WTC11 (cell line): ENCODE data around the gene LUC7L3. TPM values are rescaled to one million over a fixed set of nuclear protein-coding genes. Genes with fewer than 3 reads are reported as not detected.

Experiments used
- ATAC-seq: fragments of 200-7000 bp; cut with Tn5 transposase; 2 replicates; pipeline ENCODE4 v1.10.0; 2021; ENCODE audit warnings: mild to moderate bottlenecking, moderate library complexity
- CTCF ChIA-PET: fragments of 300-600 bp; sonication (Branson Sonifier 250); formaldehyde crosslinking; loops from one replicate; lab custom pipeline; 2021; ENCODE audit warnings: antibody characterized with exemption; lab: Charles Lee
- POLR2A ChIA-PET: fragments of 350-600 bp; sonication (Branson Sonifier 250); formaldehyde crosslinking; loops from one replicate; lab custom pipeline; 2021; ENCODE audit warnings: antibody characterized with exemption; lab: Charles Lee
- DNase-seq: peaks from one replicate; pipeline ENCODE4 v3.0.0; 2021; ENCODE audit warnings: low spot score
- H3K27ac Mint-ChIP-seq: 2 replicates; pipeline ENCODE4 v1.8.0; 2021; ENCODE audit warnings: mixed read lengths
- H3K27me3 Mint-ChIP-seq: 2 replicates; pipeline ENCODE4 v1.8.0; 2021; ENCODE audit warnings: low read depth, mild to moderate bottlenecking, moderate library complexity, mixed read lengths
- H3K36me3 Mint-ChIP-seq: 2 replicates; pipeline ENCODE4 v1.8.0; 2021; ENCODE audit warnings: mixed read lengths
- H3K4me1 Mint-ChIP-seq: 2 replicates; pipeline ENCODE4 v1.8.0; 2022; ENCODE audit warnings: mixed read lengths
- H3K4me3 Mint-ChIP-seq: 2 replicates; pipeline ENCODE4 v1.8.0; 2021; ENCODE audit warnings: mild to moderate bottlenecking, moderate library complexity, mixed read lengths
- H3K9me3 Mint-ChIP-seq: 2 replicates; pipeline ENCODE4 v1.8.0; 2021; ENCODE audit warnings: mixed read lengths
- ATF1 ChIP-seq: sonication (generic); formaldehyde crosslinking; IDR thresholded peaks from 2 replicates; pipeline ENCODE4 v1.8.1; 2023; ENCODE audit warnings: mild to moderate bottlenecking, moderate library complexity, missing genetic modification reagents
- FOXK1 ChIP-seq: sonication (generic); formaldehyde crosslinking; IDR thresholded peaks from 2 replicates; pipeline ENCODE4 v1.8.0; 2022; ENCODE audit warnings: mild to moderate bottlenecking, moderate library complexity, missing genetic modification reagents
- GABPB1 ChIP-seq: sonication (generic); formaldehyde crosslinking; IDR thresholded peaks from 2 replicates; pipeline ENCODE4 v1.8.1; 2023; ENCODE audit warnings: mild to moderate bottlenecking, missing genetic modification reagents
- JAZF1 ChIP-seq: fragments of 250-450 bp; sonication (Bioruptor Pico); IDR thresholded peaks from 2 replicates; pipeline ENCODE4 v1.9.0; 2021; ENCODE audit warnings: moderate library complexity, mild to moderate bottlenecking, inconsistent platforms
- KAT7 ChIP-seq: sonication (generic); formaldehyde crosslinking; IDR thresholded peaks from 2 replicates; pipeline ENCODE4 v1.8.1; 2023; ENCODE audit warnings: missing genetic modification reagents, mild to moderate bottlenecking, borderline replicate concordance
- NFE2L1 ChIP-seq: sonication (generic); formaldehyde crosslinking; IDR thresholded peaks from 2 replicates; pipeline ENCODE4 v1.8.1; 2023; ENCODE audit warnings: missing genetic modification reagents
- NFYB ChIP-seq: sonication (generic); formaldehyde crosslinking; conservative IDR thresholded peaks from 2 replicates; pipeline ENCODE4 v1.8.0; 2022; ENCODE audit warnings: low read depth, missing genetic modification reagents
- NR3C1 ChIP-seq: sonication (generic); formaldehyde crosslinking; conservative IDR thresholded peaks from 2 replicates; pipeline ENCODE4 v1.8.1; 2023; ENCODE audit warnings: low read depth, mild to moderate bottlenecking, missing genetic modification reagents
- PRRX2 ChIP-seq: fragments of 250-450 bp; sonication (Bioruptor Pico); IDR thresholded peaks from 2 replicates; pipeline ENCODE4 v1.8.0; 2021; ENCODE audit warnings: mild to moderate bottlenecking
- RELA ChIP-seq: sonication (generic); formaldehyde crosslinking; IDR thresholded peaks from 2 replicates; pipeline ENCODE4 v1.8.1; 2022; ENCODE audit warnings: missing genetic modification reagents, mild to moderate bottlenecking, borderline replicate concordance
- SMAD4 ChIP-seq: sonication (generic); formaldehyde crosslinking; IDR thresholded peaks from 2 replicates; pipeline ENCODE4 v1.8.0; 2022; ENCODE audit warnings: mild to moderate bottlenecking, missing genetic modification reagents
- TEAD1 ChIP-seq: sonication (generic); formaldehyde crosslinking; IDR thresholded peaks from 2 replicates; pipeline ENCODE4 v1.8.0; 2022; ENCODE audit warnings: mild to moderate bottlenecking, missing genetic modification reagents
- TEAD4 ChIP-seq: sonication (generic); formaldehyde crosslinking; IDR thresholded peaks from 2 replicates; pipeline ENCODE4 v1.8.0; 2022; ENCODE audit warnings: mild to moderate bottlenecking, missing genetic modification reagents
- ZBTB21 ChIP-seq: sonication (generic); formaldehyde crosslinking; IDR thresholded peaks from 2 replicates; pipeline ENCODE4 v1.8.1; 2023; ENCODE audit warnings: mild to moderate bottlenecking, missing genetic modification reagents, borderline replicate concordance
- ZNF121 ChIP-seq: sonication (generic); formaldehyde crosslinking; IDR thresholded peaks from 2 replicates; pipeline ENCODE4 v1.8.0; 2023; ENCODE audit warnings: missing genetic modification reagents
- ZNF138 ChIP-seq: sonication (generic); formaldehyde crosslinking; conservative IDR thresholded peaks from 2 replicates; pipeline ENCODE4 v1.8.1; 2022; ENCODE audit warnings: mild to moderate bottlenecking, moderate library complexity, missing genetic modification reagents
- ZNF396 ChIP-seq: fragments of 250-450 bp; sonication (Bioruptor Pico); IDR thresholded peaks from 2 replicates; pipeline ENCODE4 v1.8.0; 2021; ENCODE audit warnings: mild to moderate bottlenecking, moderate library complexity, borderline replicate concordance
- total RNA-seq: library from RNA; stranded (reverse); gene quantifications from 3 replicates; pipeline ENCODE4 v1.2.3, GENCODE V29; 2021
- TF ChIP-seq, protein P1 (sequence below): sonication (generic); formaldehyde crosslinking; IDR thresholded peaks from 2 replicates; pipeline ENCODE4 v1.8.0; 2023; ENCODE audit warnings: missing genetic modification reagents, mild to moderate bottlenecking, borderline replicate concordance
- TF ChIP-seq, protein P2 (sequence below): fragments of 250-450 bp; sonication (Bioruptor Pico); IDR thresholded peaks from 2 replicates; pipeline ENCODE4 v1.9.0; 2021; ENCODE audit warnings: moderate library complexity, mild to moderate bottlenecking, inconsistent platforms, borderline replicate concordance
- TF ChIP-seq, protein P3 (sequence below): sonication (generic); formaldehyde crosslinking; IDR thresholded peaks from 2 replicates; pipeline ENCODE4 v1.8.0; 2022; ENCODE audit warnings: mild to moderate bottlenecking, missing genetic modification reagents
- TF ChIP-seq, protein P4 (sequence below): sonication (generic); formaldehyde crosslinking; IDR thresholded peaks from 2 replicates; pipeline ENCODE4 v1.8.1; 2022; ENCODE audit warnings: mild to moderate bottlenecking, moderate library complexity, missing genetic modification reagents
- TF ChIP-seq, protein P5 (sequence below): sonication (generic); formaldehyde crosslinking; IDR thresholded peaks from 2 replicates; pipeline ENCODE4 v1.8.1; 2022; ENCODE audit warnings: mild to moderate bottlenecking, missing genetic modification reagents, moderate library complexity, borderline replicate concordance
- TF ChIP-seq, protein P6 (sequence below): fragments of 250-450 bp; sonication (Bioruptor Pico); conservative IDR thresholded peaks from 2 replicates; pipeline ENCODE4 v1.9.0; 2021; ENCODE audit warnings: mild to moderate bottlenecking
- TF ChIP-seq, protein P7 (sequence below): fragments of 250-450 bp; sonication (Bioruptor Pico); IDR thresholded peaks from 2 replicates; pipeline ENCODE4 v2.1.2; 2022; ENCODE audit warnings: mild to moderate bottlenecking, moderate library complexity

Gene LUC7L3
- total RNA-seq, 1 experiment from 2014 or later, result 190 TPM

DNA sequence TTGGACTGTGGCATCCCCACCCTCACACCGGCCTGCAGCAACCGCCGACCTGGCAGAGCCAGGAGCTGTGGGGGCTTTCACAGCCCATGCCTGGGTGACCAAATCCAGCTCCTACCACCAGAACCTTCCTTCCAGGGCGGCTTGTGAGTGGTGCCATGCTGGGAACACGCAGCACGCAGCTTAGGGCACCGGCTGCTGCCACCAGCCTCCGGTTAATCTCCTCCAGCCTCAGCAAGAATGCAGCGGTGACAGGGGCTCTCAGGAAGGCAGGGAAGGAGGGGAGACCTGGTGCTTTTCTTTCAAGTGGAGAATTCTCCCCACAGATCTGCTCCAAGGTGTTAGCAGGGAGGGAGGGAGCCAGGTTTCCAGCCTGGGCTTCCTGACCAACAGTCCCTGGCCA lies 80.2 kb downstream of the LUC7L3 start:
- no peaks in the 10 kb centered on the region for H3K36me3 Mint-ChIP-seq
- no peaks in the 10 kb centered on the region for H3K9me3 Mint-ChIP-seq
- no peak overlapping the region for H3K4me3 Mint-ChIP-seq
- peaks cover 18% of the 10 kb centered on the region for H3K4me1 Mint-ChIP-seq
- DNase-seq, result no peak
- H3K27me3 Mint-ChIP-seq, result no peaks in the 10 kb centered on the region
- no peak for ATAC-seq
- TF ChIP-seq, protein P1, sequence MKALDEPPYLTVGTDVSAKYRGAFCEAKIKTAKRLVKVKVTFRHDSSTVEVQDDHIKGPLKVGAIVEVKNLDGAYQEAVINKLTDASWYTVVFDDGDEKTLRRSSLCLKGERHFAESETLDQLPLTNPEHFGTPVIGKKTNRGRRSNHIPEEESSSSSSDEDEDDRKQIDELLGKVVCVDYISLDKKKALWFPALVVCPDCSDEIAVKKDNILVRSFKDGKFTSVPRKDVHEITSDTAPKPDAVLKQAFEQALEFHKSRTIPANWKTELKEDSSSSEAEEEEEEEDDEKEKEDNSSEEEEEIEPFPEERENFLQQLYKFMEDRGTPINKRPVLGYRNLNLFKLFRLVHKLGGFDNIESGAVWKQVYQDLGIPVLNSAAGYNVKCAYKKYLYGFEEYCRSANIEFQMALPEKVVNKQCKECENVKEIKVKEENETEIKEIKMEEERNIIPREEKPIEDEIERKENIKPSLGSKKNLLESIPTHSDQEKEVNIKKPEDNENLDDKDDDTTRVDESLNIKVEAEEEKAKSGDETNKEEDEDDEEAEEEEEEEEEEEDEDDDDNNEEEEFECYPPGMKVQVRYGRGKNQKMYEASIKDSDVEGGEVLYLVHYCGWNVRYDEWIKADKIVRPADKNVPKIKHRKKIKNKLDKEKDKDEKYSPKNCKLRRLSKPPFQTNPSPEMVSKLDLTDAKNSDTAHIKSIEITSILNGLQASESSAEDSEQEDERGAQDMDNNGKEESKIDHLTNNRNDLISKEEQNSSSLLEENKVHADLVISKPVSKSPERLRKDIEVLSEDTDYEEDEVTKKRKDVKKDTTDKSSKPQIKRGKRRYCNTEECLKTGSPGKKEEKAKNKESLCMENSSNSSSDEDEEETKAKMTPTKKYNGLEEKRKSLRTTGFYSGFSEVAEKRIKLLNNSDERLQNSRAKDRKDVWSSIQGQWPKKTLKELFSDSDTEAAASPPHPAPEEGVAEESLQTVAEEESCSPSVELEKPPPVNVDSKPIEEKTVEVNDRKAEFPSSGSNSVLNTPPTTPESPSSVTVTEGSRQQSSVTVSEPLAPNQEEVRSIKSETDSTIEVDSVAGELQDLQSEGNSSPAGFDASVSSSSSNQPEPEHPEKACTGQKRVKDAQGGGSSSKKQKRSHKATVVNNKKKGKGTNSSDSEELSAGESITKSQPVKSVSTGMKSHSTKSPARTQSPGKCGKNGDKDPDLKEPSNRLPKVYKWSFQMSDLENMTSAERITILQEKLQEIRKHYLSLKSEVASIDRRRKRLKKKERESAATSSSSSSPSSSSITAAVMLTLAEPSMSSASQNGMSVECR (CRISPR knock-in tag), result no peak
- TF ChIP-seq JAZF1 (no peak), KAT7 (CRISPR knock-in tag) (no peak), ATF1 (CRISPR knock-in tag) (no peak), ZNF138 (no peak), NFE2L1 (no peak), TEAD1 (CRISPR knock-in tag) (no peak), PRRX2 (CRISPR knock-in tag) (no peak), NFYB (CRISPR knock-in tag) (no peak), NR3C1 (CRISPR knock-in tag) (no peak), FOXK1 (no peak), TEAD4 (no peak), RELA (no peak)
- TF ChIP-seq, protein P2, sequence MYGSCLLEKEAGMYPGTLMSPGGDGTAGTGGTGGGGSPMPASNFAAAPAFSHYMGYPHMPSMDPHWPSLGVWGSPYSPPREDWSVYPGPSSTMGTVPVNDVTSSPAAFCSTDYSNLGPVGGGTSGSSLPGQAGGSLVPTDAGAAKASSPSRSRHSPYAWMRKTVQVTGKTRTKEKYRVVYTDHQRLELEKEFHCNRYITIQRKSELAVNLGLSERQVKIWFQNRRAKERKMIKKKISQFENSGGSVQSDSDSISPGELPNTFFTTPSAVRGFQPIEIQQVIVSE, result no peak
- TF ChIP-seq, protein P3, sequence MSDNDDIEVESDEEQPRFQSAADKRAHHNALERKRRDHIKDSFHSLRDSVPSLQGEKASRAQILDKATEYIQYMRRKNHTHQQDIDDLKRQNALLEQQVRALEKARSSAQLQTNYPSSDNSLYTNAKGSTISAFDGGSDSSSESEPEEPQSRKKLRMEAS (CRISPR knock-in tag), result no peak
- TF ChIP-seq, all 79 proteins: peak for 0
- peak overlapping the region; percentile 51; the same call in 1 of the 2 replicates for H3K27ac Mint-ChIP-seq
- ChIA-PET CTCF (interaction anchor here (2.0 kb wide), 1 partner anchor 16 kb away, joined by 19 read pairs; no protein-coding TSS in a partner anchor), POLR2A (no interaction called here)

DNA sequence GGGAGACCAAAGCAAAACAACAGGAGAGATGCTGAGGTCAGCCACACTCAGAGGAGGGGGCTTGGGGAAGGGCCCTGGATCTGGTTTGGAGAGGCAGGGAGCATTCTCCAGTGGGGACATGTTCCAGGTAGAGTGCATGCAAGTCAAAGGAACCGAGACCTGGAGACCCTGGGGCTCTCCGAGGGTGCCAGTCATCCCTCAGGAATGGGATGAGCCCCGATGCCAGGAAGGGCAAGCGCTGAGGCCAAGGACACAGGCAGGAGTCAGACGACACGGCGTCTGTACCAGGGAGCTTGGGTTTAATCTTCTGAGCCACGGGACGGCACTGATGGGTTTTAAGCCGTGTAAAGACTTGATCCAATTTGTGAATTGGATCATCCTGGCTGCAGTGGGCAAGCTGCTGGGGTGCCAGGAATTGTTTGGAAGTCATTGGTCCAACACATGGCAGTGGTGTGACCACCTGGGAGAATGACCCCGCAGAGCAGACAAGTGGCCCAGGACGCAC lies 80.8 kb downstream of the LUC7L3 start:
- no peaks in the 10 kb centered on the region for H3K27me3 Mint-ChIP-seq
- no peak overlapping the region for H3K27ac Mint-ChIP-seq
- H3K4me3 Mint-ChIP-seq, result no peak overlapping the region
- ATAC-seq (no peak), DNase-seq (no peak)
- H3K4me1 Mint-ChIP-seq, result peaks cover 18% of the 10 kb centered on the region
- H3K9me3 Mint-ChIP-seq, result no peaks in the 10 kb centered on the region
- ChIA-PET POLR2A (no interaction called here), CTCF (interaction anchor here (1.0 to 2.2 kb wide), 2 partner anchors 17 to 42 kb away, joined by 6 to 7 read pairs; no protein-coding TSS in a partner anchor)
- no peaks in the 10 kb centered on the region for H3K36me3 Mint-ChIP-seq
- TF ChIP-seq, protein P4, sequence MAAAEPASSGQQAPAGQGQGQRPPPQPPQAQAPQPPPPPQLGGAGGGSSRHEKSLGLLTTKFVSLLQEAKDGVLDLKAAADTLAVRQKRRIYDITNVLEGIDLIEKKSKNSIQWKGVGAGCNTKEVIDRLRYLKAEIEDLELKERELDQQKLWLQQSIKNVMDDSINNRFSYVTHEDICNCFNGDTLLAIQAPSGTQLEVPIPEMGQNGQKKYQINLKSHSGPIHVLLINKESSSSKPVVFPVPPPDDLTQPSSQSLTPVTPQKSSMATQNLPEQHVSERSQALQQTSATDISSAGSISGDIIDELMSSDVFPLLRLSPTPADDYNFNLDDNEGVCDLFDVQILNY (CRISPR knock-in tag), result no peak
- TF ChIP-seq, protein P5, sequence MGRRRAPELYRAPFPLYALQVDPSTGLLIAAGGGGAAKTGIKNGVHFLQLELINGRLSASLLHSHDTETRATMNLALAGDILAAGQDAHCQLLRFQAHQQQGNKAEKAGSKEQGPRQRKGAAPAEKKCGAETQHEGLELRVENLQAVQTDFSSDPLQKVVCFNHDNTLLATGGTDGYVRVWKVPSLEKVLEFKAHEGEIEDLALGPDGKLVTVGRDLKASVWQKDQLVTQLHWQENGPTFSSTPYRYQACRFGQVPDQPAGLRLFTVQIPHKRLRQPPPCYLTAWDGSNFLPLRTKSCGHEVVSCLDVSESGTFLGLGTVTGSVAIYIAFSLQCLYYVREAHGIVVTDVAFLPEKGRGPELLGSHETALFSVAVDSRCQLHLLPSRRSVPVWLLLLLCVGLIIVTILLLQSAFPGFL (CRISPR knock-in tag), result no peak
- TF ChIP-seq ZNF396 (CRISPR knock-in tag) (no peak), ZBTB21 (CRISPR knock-in tag) (no peak), ZNF121 (CRISPR knock-in tag) (no peak), GABPB1 (CRISPR knock-in tag) (no peak), SMAD4 (CRISPR knock-in tag) (no peak)
- TF ChIP-seq, protein P6, sequence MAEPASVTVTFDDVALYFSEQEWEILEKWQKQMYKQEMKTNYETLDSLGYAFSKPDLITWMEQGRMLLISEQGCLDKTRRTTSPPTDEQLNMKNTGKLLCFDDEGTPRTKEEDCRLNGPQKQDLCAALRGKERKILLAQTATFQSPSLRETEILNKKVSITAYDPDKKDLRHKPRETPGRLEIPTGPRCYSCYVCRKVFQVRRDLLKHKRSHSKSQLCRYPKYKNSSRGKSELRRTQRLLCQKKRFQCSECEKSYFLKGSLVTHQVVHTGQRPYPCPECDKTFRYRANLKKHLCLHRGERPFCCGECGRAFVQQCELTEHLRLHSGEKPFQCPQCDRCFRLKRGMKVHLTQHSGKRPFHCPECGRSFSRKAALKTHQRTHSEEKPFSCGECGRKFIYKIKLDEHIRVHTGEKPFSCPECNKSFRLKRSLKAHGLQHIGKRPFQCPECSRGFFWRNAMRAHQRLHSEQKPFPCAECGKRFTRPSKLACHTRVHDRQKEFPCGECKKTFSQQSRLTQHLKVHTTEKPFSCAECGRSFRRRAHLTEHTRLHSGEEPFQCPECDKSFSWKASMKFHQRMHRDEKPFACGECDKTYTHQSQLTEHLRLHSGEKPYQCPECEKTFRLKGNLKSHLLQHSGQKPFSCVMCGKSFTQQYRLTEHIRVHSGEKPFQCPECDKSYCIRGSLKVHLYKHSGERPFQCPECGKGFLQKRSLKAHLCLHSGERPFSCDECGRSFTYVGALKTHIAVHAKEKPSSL (CRISPR knock-in tag), result no peak
- TF ChIP-seq, protein P7, sequence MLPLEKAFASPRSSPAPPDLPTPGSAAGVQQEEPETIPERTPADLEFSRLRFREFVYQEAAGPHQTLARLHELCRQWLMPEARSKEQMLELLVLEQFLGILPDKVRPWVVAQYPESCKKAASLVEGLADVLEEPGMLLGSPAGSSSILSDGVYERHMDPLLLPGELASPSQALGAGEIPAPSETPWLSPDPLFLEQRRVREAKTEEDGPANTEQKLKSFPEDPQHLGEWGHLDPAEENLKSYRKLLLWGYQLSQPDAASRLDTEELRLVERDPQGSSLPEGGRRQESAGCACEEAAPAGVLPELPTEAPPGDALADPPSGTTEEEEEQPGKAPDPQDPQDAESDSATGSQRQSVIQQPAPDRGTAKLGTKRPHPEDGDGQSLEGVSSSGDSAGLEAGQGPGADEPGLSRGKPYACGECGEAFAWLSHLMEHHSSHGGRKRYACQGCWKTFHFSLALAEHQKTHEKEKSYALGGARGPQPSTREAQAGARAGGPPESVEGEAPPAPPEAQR (CRISPR knock-in tag), result no peak
- TF ChIP-seq, protein P2, result no peak
